ENCODE data around the gene ATP11A. TPM values are rescaled to one million over a fixed set of nuclear protein-coding genes. Genes with fewer than 3 reads are reported as not detected.

ATP11A gene
- total and polyA plus RNA-seq, 10 of the 15 experiments (the other 5 are each of a cell fraction or from before 2014, with no cell fraction given) = 1.4 to 69.6 (median 14.4) TPM

DNA sequence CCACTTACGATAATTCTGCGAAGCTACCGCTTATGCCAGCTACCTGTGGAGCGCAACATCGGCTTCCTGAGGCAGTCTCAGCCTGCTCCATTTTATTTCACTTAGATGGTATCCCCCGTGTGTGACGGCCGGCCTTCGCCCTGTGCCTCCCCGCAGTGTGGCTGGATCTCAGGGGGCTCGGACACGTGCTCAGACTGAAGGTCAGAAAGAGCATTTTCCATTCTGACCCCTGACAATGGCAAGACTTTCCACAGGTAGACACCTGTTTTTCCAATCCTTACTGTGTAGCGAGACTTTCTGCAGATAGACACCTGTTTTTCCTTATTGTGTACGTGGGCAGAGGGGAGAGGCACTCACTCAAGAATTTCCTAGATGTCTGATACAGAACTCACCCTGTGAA lies 52.7 kb downstream of the ATP11A start (continued):
- no peak for TF ChIP-seq CREM (IDR thresholded peaks at IDR 0.05; ENCODE audit: low read depth)
- TF ChIP-seq RAD21 (IDR thresholded peaks at IDR 0.05; ENCODE audit: insufficient read depth, low read depth, low read length) = no peak

DNA sequence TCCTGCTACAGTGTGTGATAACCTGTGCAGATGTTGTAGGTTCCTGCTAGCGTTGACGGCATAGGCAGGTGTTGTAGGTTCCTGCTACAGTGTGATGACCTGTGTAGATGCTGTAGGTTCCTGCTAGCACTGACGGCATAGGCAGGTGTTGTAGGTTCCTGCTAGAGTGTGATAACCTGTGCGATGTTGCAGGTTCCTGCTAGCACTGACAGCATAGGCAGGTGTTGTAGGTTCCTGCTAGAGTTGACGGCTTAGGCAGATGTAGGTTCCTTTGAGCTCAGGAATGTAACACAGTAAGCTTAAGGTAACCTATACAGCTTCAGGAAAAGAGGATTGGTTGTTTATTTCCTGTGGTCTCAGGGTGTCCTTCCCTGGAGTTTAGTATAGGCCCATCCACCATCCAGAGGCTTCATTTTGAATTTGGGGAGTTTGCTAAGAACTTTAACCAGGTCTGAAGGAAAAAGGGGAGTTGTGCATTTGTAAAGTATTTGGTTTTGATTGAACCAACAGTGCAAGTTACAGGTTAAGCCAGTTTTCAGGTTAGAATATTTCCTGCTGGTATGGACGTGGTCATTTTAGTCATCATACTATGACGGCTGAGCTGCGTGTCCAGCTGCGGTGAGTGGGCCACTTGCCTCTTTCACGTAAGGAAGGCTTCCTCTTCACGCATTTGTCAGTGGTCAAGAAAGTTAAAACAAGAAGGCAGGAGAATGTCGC lies 53.8 kb downstream of the ATP11A start:
- FAIRE-seq = no peak
- TF ChIP-seq, protein P1, sequence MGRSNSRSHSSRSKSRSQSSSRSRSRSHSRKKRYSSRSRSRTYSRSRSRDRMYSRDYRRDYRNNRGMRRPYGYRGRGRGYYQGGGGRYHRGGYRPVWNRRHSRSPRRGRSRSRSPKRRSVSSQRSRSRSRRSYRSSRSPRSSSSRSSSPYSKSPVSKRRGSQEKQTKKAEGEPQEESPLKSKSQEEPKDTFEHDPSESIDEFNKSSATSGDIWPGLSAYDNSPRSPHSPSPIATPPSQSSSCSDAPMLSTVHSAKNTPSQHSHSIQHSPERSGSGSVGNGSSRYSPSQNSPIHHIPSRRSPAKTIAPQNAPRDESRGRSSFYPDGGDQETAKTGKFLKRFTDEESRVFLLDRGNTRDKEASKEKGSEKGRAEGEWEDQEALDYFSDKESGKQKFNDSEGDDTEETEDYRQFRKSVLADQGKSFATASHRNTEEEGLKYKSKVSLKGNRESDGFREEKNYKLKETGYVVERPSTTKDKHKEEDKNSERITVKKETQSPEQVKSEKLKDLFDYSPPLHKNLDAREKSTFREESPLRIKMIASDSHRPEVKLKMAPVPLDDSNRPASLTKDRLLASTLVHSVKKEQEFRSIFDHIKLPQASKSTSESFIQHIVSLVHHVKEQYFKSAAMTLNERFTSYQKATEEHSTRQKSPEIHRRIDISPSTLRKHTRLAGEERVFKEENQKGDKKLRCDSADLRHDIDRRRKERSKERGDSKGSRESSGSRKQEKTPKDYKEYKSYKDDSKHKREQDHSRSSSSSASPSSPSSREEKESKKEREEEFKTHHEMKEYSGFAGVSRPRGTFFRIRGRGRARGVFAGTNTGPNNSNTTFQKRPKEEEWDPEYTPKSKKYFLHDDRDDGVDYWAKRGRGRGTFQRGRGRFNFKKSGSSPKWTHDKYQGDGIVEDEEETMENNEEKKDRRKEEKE (IDR thresholded peaks at IDR 0.05) = no peak
- TF ChIP-seq RBBP5 (conservative IDR thresholded peaks at IDR 0.05) (no peak), PML (IDR thresholded peaks at IDR 0.05; ENCODE audit: low read length) (no peak), ZNF622 (IDR thresholded peaks at IDR 0.05) (no peak), SIX5 (IDR thresholded peaks at IDR 0.05; ENCODE audit: low read depth, low read length, severe bottlenecking) (no peak), ZNF217 (IDR thresholded peaks at IDR 0.05) (no peak), RB1 (IDR thresholded peaks at IDR 0.05; ENCODE audit: borderline replicate concordance) (no peak), CBFB (IDR thresholded peaks at IDR 0.05; ENCODE audit: low read depth) (no peak), NR2C2 (IDR thresholded peaks at IDR 0.05; ENCODE audit: borderline replicate concordance, control insufficient read depth, insufficient read length, low read depth) (no peak), NFIC (IDR thresholded peaks at IDR 0.05; ENCODE audit: low read depth, low read length) (no peak), YY1 (IDR thresholded peaks at IDR 0.05; ENCODE audit: low read depth, low read length) (no peak), RAD21 (IDR thresholded peaks at IDR 0.05; ENCODE audit: insufficient read depth, low read depth, low read length) (no peak)
- Histone ChIP-seq H3K4me1 (ENCODE audit: control insufficient read depth, insufficient read depth, low read length) (no peaks in the 10 kb centered on the region), H3K9me3 (replicated peaks; ENCODE audit: control insufficient read depth, insufficient read depth, low read length) (no peaks in the 10 kb centered on the region), H3K9ac (ENCODE audit: control insufficient read depth, insufficient read depth, low read length) (no peak overlapping the region), H3K36me3 (ENCODE audit: control insufficient read depth in 2 of 2, insufficient read depth in 2 of 2, low read length in 1 of 2) (no peaks in the 10 kb centered on the region), H3K27ac (ENCODE audit: control insufficient read depth, insufficient read depth) (no peak overlapping the region), H2AFZ (ENCODE audit: control insufficient read depth, low read depth, low read length) (no peak overlapping the region), H3K4me3 (no peak overlapping the region), H3K4me2 (ENCODE audit: control insufficient read depth, insufficient read depth) (no peak overlapping the region), H4K20me1 (ENCODE audit: control insufficient read depth, insufficient read depth) (no peaks in the 10 kb centered on the region), H3K79me2 (ENCODE audit: control insufficient read depth, insufficient read depth, low read length) (peaks cover 6% of the 10 kb centered on the region), H3K27me3 (replicated peaks in 1 of 2; ENCODE audit: control insufficient read depth in 2 of 2, insufficient read depth in 2 of 2, low read length in 1 of 2) (no peaks in the 10 kb centered on the region)
- intact Hi-C loops (cut with micrococcal nuclease; ENCODE audit: unreplicated experiment) = no loop called here
- no peak for ATAC-seq
- no peak for DNase-seq (ENCODE audit: low read depth, low spot score)
- in situ Hi-C loops (cut with MboI) = no loop called here
- ChIA-PET POLR2A (no interaction called here), SMC1A (ENCODE audit: uncharacterized antibody, unreplicated experiment) (no interaction called here), RAD21 (ENCODE audit: unreplicated experiment) (no interaction called here), CTCF (no interaction called here)
- 96% methylated on average over 12 of the region's 12 CpGs for WGBS (ENCODE audit: insufficient coverage, insufficient replicate concordance, low lambda C conversion rate, missing lambda C conversion rate)
- BruUV-seq (replicated peaks) = no TSS peak

Data from GM12878 (cell line).